Endothelial cell of umbilical vein (primary cell): Measurements from ENCODE around the gene SLC8A1.

Experiments used
- JUN ChIP-seq: IDR thresholded peaks from 2 replicates; pipeline ENCODE4 v1.6.1; 2011; ENCODE audit warnings: borderline replicate concordance, low read depth; ENCODE audit not compliant: insufficient read length, insufficient read depth
- POLR2A ChIP-seq: IDR thresholded peaks from 2 replicates; pipeline ENCODE4 v1.6.1; 2012; ENCODE audit warnings: low read depth, mild to moderate bottlenecking, control low read depth, low read length

- TF ChIP-seq POLR2A, result no peak
- no peak for TF ChIP-seq JUN
Observed at GRCh38 chr2:40158781-40159180, 293.1 kb downstream of the SLC8A1 start.
